NCI-H460 (cell line): ENCODE data around the gene MAEA. TPM values are rescaled to one million over a fixed set of nuclear protein-coding genes. Genes with fewer than 3 reads are reported as not detected.

Experiments
- DNase-seq: peaks from one replicate; pipeline ENCODE4 v3.0.0-alpha.2; 2016; ENCODE audit warnings: low read depth; ENCODE audit errors: extremely low read depth
- total RNA-seq: library from RNA; depleted of rRNA; stranded (reverse); fragments of >200 nt; shearing (Covaris generic); gene quantifications from 2 replicates; pipeline ENCODE4 v1.2.3, GENCODE V29; 2014

MAEA gene
- total RNA-seq, 1 experiment from 2014 or later = 32.7 TPM

GRCh38 chr4:1348014-1348513 is 58.4 kb downstream of the MAEA start:
- DNase-seq = no peak

- DNase-seq = no peak
Observed at GRCh38 chr4:1348746-1349145, 59.1 kb downstream of the MAEA start.

- no peak for DNase-seq
Observed at GRCh38 chr4:1349359-1350168, 59.9 kb downstream of the MAEA start.

- DNase-seq = no peak
Observed at GRCh38 chr4:1350169-1350520, 60.5 kb downstream of the MAEA start.

- peak; percentile 70 for DNase-seq
Observed at GRCh38 chr4:1351854-1352566, 62.3 kb downstream of the MAEA start.

GRCh38 chr4:1352567-1352900 is 62.8 kb downstream of the MAEA start:
- DNase-seq = no peak

- no peak for DNase-seq
Observed at GRCh38 chr4:1353186-1354055, 63.7 kb downstream of the MAEA start.

GRCh38 chr4:1354136-1354982 is 64.7 kb downstream of the MAEA start:
- DNase-seq = no peak

- DNase-seq = no peak
Observed at GRCh38 chr4:1354983-1355275, 65.2 kb downstream of the MAEA start.

- no peak for DNase-seq
Observed at GRCh38 chr4:1355378-1355777, 65.7 kb downstream of the MAEA start.

- peak; percentile 49 for DNase-seq
Observed at GRCh38 chr4:1356181-1356998, 66.7 kb downstream of the MAEA start.

- no peak for DNase-seq
Observed at GRCh38 chr4:1357356-1358248, 67.9 kb downstream of the MAEA start.

- no peak for DNase-seq
Observed at GRCh38 chr4:1358421-1359143, 68.9 kb downstream of the MAEA start.

GRCh38 chr4:1359144-1359501 is 69.4 kb downstream of the MAEA start:
- no peak for DNase-seq

GRCh38 chr4:1359976-1360375 is 70.3 kb downstream of the MAEA start:
- no peak for DNase-seq

- no peak for DNase-seq
Observed at GRCh38 chr4:1360423-1361283, 71.0 kb downstream of the MAEA start.

- no peak for DNase-seq
Observed at GRCh38 chr4:1361431-1361830, 71.7 kb downstream of the MAEA start.
